B cell (primary cell): ENCODE data around the gene KCNQ2. TPM values are rescaled to one million over a fixed set of nuclear protein-coding genes. Genes with fewer than 3 reads are reported as not detected.

Source experiments
- ATAC-seq: fragments of 200-7000 bp; cut with Tn5 transposase; one replicate; pipeline ENCODE4 v1.10.0; 2021; ENCODE audit warnings: low read depth, mild to moderate bottlenecking, moderate number of reproducible peaks, moderate library complexity
- CTCF ChIA-PET: fragments of 350-600 bp; sonication (Branson Sonifier 250); formaldehyde crosslinking; loops from one replicate; lab custom pipeline; 2021; ENCODE audit warnings: antibody characterized with exemption, inconsistent platforms; lab: Charles Lee
- POLR2A ChIA-PET: fragments of 350-600 bp; sonication (Branson Sonifier 250); formaldehyde crosslinking; loops from one replicate; lab custom pipeline; 2021; ENCODE audit warnings: antibody characterized with exemption; lab: Charles Lee
- DNase-seq: peaks from one replicate; pipeline ENCODE4 v3.0.0; 2013
- H2AFZ ChIP-seq: 2 replicates; pipeline ENCODE4 v1.6.1; 2012; ENCODE audit warnings: mild to moderate bottlenecking, low read depth, low read length; ENCODE audit not compliant: insufficient read depth, poor library complexity, severe bottlenecking
- H3K27ac ChIP-seq, 2 donors: 1 replicate in 1 of 2; 2 replicates in 1 of 2; pipeline ENCODE4 v1.5.1; 2012 to 2013; ENCODE audit warnings: low read length in 2 of 2, mild to moderate bottlenecking in 2 of 2, moderate library complexity in 1 of 2
- H3K27me3 ChIP-seq, 4 experiments: fragments of 200-600 bp in 1 of 4; sonication (generic) in 1 of 4; replicated peaks in 1 of 4; 1 replicate in 2 of 4; 2 replicates in 2 of 4; pipeline versions ENCODE4 v1.6.1 to v1.7.0; 2013 to 2016; ENCODE audit warnings: low read length in 3 of 4, mild to moderate bottlenecking in 2 of 4, mixed read lengths in 1 of 4, moderate library complexity in 1 of 4; ENCODE audit not compliant: insufficient read depth in 4 of 4, control insufficient read depth in 3 of 4; ENCODE audit errors: control extremely low read depth in 1 of 4
- H3K36me3 ChIP-seq, 2 experiments: replicated peaks in 1 of 2; 1 replicate in 1 of 2; 2 replicates in 1 of 2; pipeline versions ENCODE4 v1.6.1 to v1.7.1; 2013; ENCODE audit warnings: low read length in 1 of 2; ENCODE audit not compliant: insufficient read depth in 2 of 2, control insufficient read depth in 1 of 2; ENCODE audit errors: control extremely low read depth in 1 of 2, extremely low read depth in 1 of 2
- H3K4me1 ChIP-seq, 2 donors: fragments of 200-600 bp in 1 of 2; sonication (generic) in 1 of 2; 1 replicate in 1 of 2; 2 replicates in 1 of 2; pipeline versions ENCODE4 v1.5.1 to v1.6.1; 2013 to 2017; ENCODE audit warnings: low read length in 2 of 2; ENCODE audit not compliant: control insufficient read depth in 2 of 2, insufficient read depth in 2 of 2
- H3K4me2 ChIP-seq: replicated peaks from 2 replicates; pipeline ENCODE3; 2012; ENCODE audit warnings: mild to moderate bottlenecking, low read depth, low read length; ENCODE audit not compliant: poor library complexity, severe bottlenecking
- H3K4me3 ChIP-seq, 5 experiments: fragments of 200-600 bp in 1 of 5; sonication (generic) in 1 of 5; 1 replicate in 3 of 5; 2 replicates in 2 of 5; pipeline versions ENCODE4 v1.5.1 to v1.7.0; 2011 to 2016; ENCODE audit warnings: low read length in 4 of 5, mild to moderate bottlenecking in 4 of 5, low read depth in 2 of 5, control low read depth in 1 of 5, moderate library complexity in 1 of 5; ENCODE audit not compliant: insufficient read depth in 1 of 5; ENCODE audit errors: control extremely low read depth in 1 of 5, extremely low read depth in 1 of 5
- H3K79me2 ChIP-seq: fragments of 200-600 bp; sonication (generic); one replicate; pipeline ENCODE4 v1.6.0; 2016; ENCODE audit warnings: low read length; ENCODE audit not compliant: control insufficient read depth, insufficient read depth
- H3K9ac ChIP-seq: fragments of 200-600 bp; sonication (generic); 2 replicates; pipeline ENCODE4 v1.6.1; 2017; ENCODE audit warnings: mild to moderate bottlenecking, low read length, moderate library complexity
- H3K9me3 ChIP-seq, 3 donors: one replicate each; pipeline versions ENCODE4 v1.6.1 to v1.7.1; 2013; ENCODE audit warnings: low read length in 2 of 3; ENCODE audit not compliant: control insufficient read depth in 2 of 3, insufficient read depth in 1 of 3; ENCODE audit errors: control extremely low read depth in 1 of 3
- H4K20me1 ChIP-seq: 2 replicates; pipeline ENCODE4 v1.6.0; 2012; ENCODE audit warnings: mild to moderate bottlenecking, low read length; ENCODE audit not compliant: insufficient read depth, control insufficient read depth, poor library complexity, severe bottlenecking
- H3K27ac Mint-ChIP-seq: one replicate; pipeline ENCODE4 v1.8.0; 2021; ENCODE audit warnings: mixed read lengths
- H3K27me3 Mint-ChIP-seq: one replicate; pipeline ENCODE4 v1.8.0; 2021; ENCODE audit warnings: mixed read lengths
- H3K4me1 Mint-ChIP-seq: one replicate; pipeline ENCODE4 v1.8.0; 2021; ENCODE audit warnings: mixed read lengths
- H3K4me3 Mint-ChIP-seq: one replicate; pipeline ENCODE4 v1.8.0; 2021; ENCODE audit warnings: mixed read lengths
- H3K9me3 Mint-ChIP-seq: one replicate; pipeline ENCODE4 v1.8.0; 2022; ENCODE audit warnings: mixed read lengths; ENCODE audit not compliant: insufficient read depth
- CTCF ChIP-seq: fragments of 200-600 bp; IDR thresholded peaks from one replicate; pipeline ENCODE4 v1.8.0; 2022; ENCODE audit warnings: antibody characterized with exemption, mild to moderate bottlenecking
- EZH2 ChIP-seq: IDR thresholded peaks from 2 replicates; pipeline ENCODE4 v1.6.1; 2012; ENCODE audit warnings: borderline replicate concordance, low read depth, mild to moderate bottlenecking, moderate library complexity, low read length; ENCODE audit not compliant: insufficient read depth, poor library complexity, severe bottlenecking
- WGBS: methylation state at CpG from one replicate; pipeline ENCODE4 v1.1.5; 2013; ENCODE audit warnings: missing lambda C conversion rate; ENCODE audit not compliant: insufficient coverage; 5-methylcytosine and 5-hydroxymethylcytosine counted together
- intact Hi-C: fragments of 100-400 bp; cut with micrococcal nuclease; formaldehyde crosslinking; loops from one replicate; pipeline ENCODE4 v1.10.0; 2022
- polyA plus RNA-seq: library from polyadenylated mRNA; depleted of rRNA; stranded (reverse); fragments of >200 nt; gene quantifications from 2 replicates; pipeline ENCODE4 v1.2.3, GENCODE V29; 2012
- total RNA-seq, 2 donors: library from RNA; stranded (reverse); fragments of 120-200 nt in 1 of 2; gene quantifications; 1 replicate in 1 of 2; 2 replicates in 1 of 2; pipeline versions ENCODE4 v1.2.3 to v1.2.4, GENCODE V29; 2013 to 2022

The KCNQ2 gene
- total and polyA plus RNA-seq, 2 donors (not counting 1 experiment from before 2014, with no cell fraction given): 0.12 TPM; not detected in 1

DNA sequence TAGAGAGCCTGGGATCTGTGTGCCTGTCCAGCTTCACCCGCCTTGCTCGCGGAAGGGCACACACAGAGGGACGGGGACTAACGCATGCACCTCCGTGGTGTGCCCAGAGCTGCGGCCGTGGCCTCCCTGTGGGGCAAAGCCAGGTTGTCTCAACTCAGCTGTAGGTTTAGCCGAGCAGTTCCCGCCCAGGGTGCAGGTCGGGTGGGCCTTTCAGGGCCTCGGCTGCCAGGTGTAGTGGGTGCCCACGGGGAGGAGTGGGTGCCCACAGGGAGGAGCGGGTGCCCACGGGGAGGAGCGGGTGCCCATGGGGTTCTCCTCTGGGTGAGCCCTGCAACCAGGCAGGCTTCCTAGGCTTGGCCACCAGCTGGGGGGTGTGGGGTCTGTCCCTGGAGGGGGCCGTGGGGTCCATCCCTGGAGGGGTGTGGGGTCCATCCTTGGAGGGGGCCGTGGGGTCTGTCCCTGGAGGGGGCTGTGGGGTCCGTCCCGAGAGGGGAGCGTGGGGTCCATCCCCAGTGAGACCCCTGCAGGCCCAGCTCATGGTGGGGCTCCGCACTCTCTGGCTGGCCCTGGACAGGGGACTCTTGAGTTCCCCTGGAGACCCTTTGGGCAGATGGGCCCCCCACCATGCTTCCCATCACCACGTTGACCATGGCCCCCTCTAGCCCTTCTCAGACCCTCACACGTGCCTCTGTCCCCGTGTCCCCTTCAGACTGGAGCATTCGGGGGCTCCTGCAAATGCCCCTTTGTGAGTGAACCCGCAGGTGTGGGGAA lies 73.5 kb downstream of the KCNQ2 start:
- no peaks in the 10 kb centered on the region for H3K27me3 ChIP-seq
- 88% methylated on average over 26 of the region's 27 CpGs for WGBS
- POLR2A ChIA-PET: no interaction called here
- Mint-ChIP-seq H3K4me3 (no peak overlapping the region), H3K27me3 (no peaks in the 10 kb centered on the region), H3K27ac (no peak overlapping the region), H3K4me1 (no peaks in the 10 kb centered on the region), H3K9me3 (no peaks in the 10 kb centered on the region)
- H3K9ac ChIP-seq: no peak overlapping the region
- TF ChIP-seq CTCF (no peak), EZH2 (no peak)
- H4K20me1 ChIP-seq: no peaks in the 10 kb centered on the region
- no peak overlapping the region for H2AFZ ChIP-seq
- no peak overlapping the region for H3K4me3 ChIP-seq
- no peak overlapping the region for H3K4me2 ChIP-seq
- no peaks in the 10 kb centered on the region for H3K9me3 ChIP-seq
- H3K4me1 ChIP-seq: no peaks in the 10 kb centered on the region
- H3K27ac ChIP-seq: no peak overlapping the region
- DNase-seq (no peak), ATAC-seq (no peak)
- CTCF ChIA-PET: no interaction called here
- intact Hi-C loops: no loop called here
- H3K36me3 ChIP-seq: no peaks in the 10 kb centered on the region
- H3K79me2 ChIP-seq: no peaks in the 10 kb centered on the region

DNA sequence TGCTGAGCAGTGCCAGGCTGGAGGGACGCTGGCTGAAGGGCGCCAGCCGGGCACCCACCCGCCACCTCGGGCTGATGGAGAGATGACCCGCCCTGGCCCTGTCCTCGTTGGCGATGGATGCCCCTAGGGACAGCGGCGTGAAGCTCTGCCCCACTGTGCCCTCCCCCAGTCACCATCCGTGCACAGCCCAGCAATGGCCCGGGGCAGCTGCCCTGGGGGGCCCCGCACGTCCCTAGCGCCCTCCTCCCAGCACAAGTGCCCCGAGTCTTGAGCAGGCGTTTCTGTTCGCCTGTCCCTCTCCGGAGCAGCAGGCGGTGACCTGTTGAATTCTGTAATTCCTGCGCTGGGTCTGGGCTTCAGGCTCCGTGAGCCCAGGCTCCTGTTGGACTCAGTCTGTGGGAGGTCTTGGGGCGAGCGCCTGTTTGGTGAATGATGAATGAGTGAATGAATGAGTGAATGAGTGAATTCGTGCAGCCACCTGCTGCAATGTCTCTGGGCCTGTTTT lies 74.5 kb downstream of the KCNQ2 start:
- POLR2A ChIA-PET: no interaction called here
- H3K4me1 Mint-ChIP-seq: no peaks in the 10 kb centered on the region

More for the DNA sequence above, 74.5 kb downstream of the KCNQ2 start:
- intact Hi-C loops: no loop called here
- no peak for DNase-seq
- H3K27me3 ChIP-seq: no peaks in the 10 kb centered on the region
- no peaks in the 10 kb centered on the region for H4K20me1 ChIP-seq
- H3K79me2 ChIP-seq: no peaks in the 10 kb centered on the region
- Mint-ChIP-seq H3K27ac (no peak overlapping the region), H3K9me3 (no peaks in the 10 kb centered on the region), H3K27me3 (no peaks in the 10 kb centered on the region), H3K4me3 (no peak overlapping the region)
- no peak overlapping the region for H3K4me3 ChIP-seq
- H3K36me3 ChIP-seq: no peaks in the 10 kb centered on the region
- no peak overlapping the region for H3K27ac ChIP-seq
- no peaks in the 10 kb centered on the region for H3K9me3 ChIP-seq
- ATAC-seq: no peak
- CTCF ChIA-PET: no interaction called here
- 90% methylated on average over 25 of the region's 25 CpGs for WGBS
- no peak overlapping the region for H2AFZ ChIP-seq
- no peak overlapping the region for H3K9ac ChIP-seq
- no peaks in the 10 kb centered on the region for H3K4me1 ChIP-seq
- TF ChIP-seq EZH2 (no peak), CTCF (no peak)
- no peak overlapping the region for H3K4me2 ChIP-seq
